Kidney (tissue), 14 donors: ENCODE data around the gene HBEGF. TPM values are rescaled to one million over a fixed set of nuclear protein-coding genes. Genes with fewer than 3 reads are reported as not detected.

Experiments used
- DNase-seq, 5 donors: peaks; one replicate each; pipeline ENCODE4 v3.0.0-alpha.2; 2013 to 2020
- FAIRE-seq: peaks from 2 replicates; lab custom pipeline; 2012; peaks lifted over from hg19 to GRCh38; lab: Jason Lieb, UNC
- H3K27ac ChIP-seq, 2 donors: one replicate each; pipeline ENCODE4 v1.7.0; 2013; ENCODE audit warnings: low read depth in 2 of 2, low read length in 2 of 2, inconsistent platforms in 1 of 2
- H3K27me3 ChIP-seq: one replicate; pipeline ENCODE4 v1.7.1; 2013; ENCODE audit warnings: low read length, inconsistent platforms; ENCODE audit not compliant: control insufficient read depth, insufficient read depth
- H3K36me3 ChIP-seq, 3 donors: one replicate each; pipeline versions ENCODE4 v1.7.0 to v1.7.1; 2013; ENCODE audit warnings: low read length in 3 of 3, control low read depth in 1 of 3, inconsistent platforms in 1 of 3; ENCODE audit not compliant: insufficient read depth in 3 of 3, control insufficient read depth in 2 of 3
- H3K4me1 ChIP-seq, 3 donors: one replicate each; pipeline versions ENCODE4 v1.7.0 to v1.7.1; 2013; ENCODE audit warnings: low read length in 3 of 3, inconsistent platforms in 1 of 3, low read depth in 1 of 3; ENCODE audit not compliant: control insufficient read depth in 2 of 3, insufficient read depth in 2 of 3
- H3K4me3 ChIP-seq, 3 donors: one replicate each; pipeline versions ENCODE4 v1.7.0 to v1.8.1; 2013; ENCODE audit warnings: low read length in 3 of 3, control low read depth in 1 of 3, inconsistent platforms in 1 of 3
- H3K9ac ChIP-seq, 3 donors: one replicate each; pipeline versions ENCODE4 v1.7.0 to v1.7.1; 2013; ENCODE audit warnings: low read length in 3 of 3, control low read depth in 1 of 3, inconsistent platforms in 1 of 3
- H3K9me3 ChIP-seq, 3 donors: one replicate each; pipeline versions ENCODE4 v1.7.0 to v1.7.1; 2013; ENCODE audit warnings: low read length in 3 of 3, control low read depth in 1 of 3, inconsistent platforms in 1 of 3; ENCODE audit not compliant: control insufficient read depth in 2 of 3, insufficient read depth in 1 of 3
- CTCF ChIP-seq: IDR thresholded peaks from 3 replicates; pipeline ENCODE4 v1.5.1; 2012; ENCODE audit warnings: mild to moderate bottlenecking, moderate library complexity, borderline replicate concordance; ENCODE audit not compliant: insufficient read depth; ENCODE audit errors: extremely low read depth
- intact Hi-C: fragments of 100-400 bp; cut with DNase I; formaldehyde crosslinking; loops from one replicate; pipeline ENCODE4 v1.11.1; 2022
- polyA plus RNA-seq: library from polyadenylated mRNA; stranded (reverse); fragments of 350-450 nt; fragmentation: Illumina TruSeq; extraction: RNeasy Lipid Tissue Mini Kit (QIAGEN cat#74804); gene quantifications from one replicate; pipeline ENCODE4 v1.2.3, GENCODE V29; 2014; ENCODE audit warnings: low read depth, low replicate concordance; ENCODE audit not compliant: insufficient read depth
- total RNA-seq: library from RNA; stranded (reverse); fragmentation: NEBNext Ultra II Directional; extraction: Animal tissue kit (Norgen Biotek cat#: 25700); gene quantifications from one replicate; pipeline ENCODE4 v1.2.1, GENCODE V29; 2021
- donor health status: control.
- donor health status: control.
- donor health status: control.
- donor health status: control.
- donor health status: control.
- donor health status: DM: yes; HTN: yes; CAD: no.
- donor health status: Normal renal cell carcinoma (clear cell type).

Gene HBEGF
- total and polyA plus RNA-seq, 2 donors from 2014 or later = 6.0 to 7.8 TPM

- FAIRE-seq = no peak
- H3K27me3 ChIP-seq = no peaks in the 10 kb centered on the region
- intact Hi-C loops = no loop called here
- no peaks in the 10 kb centered on the region for H3K9me3 ChIP-seq
- H3K4me1 ChIP-seq = peaks cover 0 to 7% (median 6%) of the 10 kb centered on the region in 3 donors
- peak within 1 kb of the TSS; percentile 68 to 74 for H3K27ac ChIP-seq
- no peak for TF ChIP-seq CTCF
- peak within 1 kb of the TSS; percentile 72 to 97 (median 96) for H3K9ac ChIP-seq
- H3K4me3 ChIP-seq = peak within 1 kb of the TSS; percentile 78 to 96 (median 81)
- DNase-seq = peak; percentile 95 to 99 (median 97)
- H3K36me3 ChIP-seq = no peaks in the 10 kb centered on the region
These were observed 43.4 kb downstream of the HBEGF start, which contains the start of gene PFDN1 for GRCh38 chr5:140302786-140303639. TSS of gene PFDN1 (minus strand) at chr5:140303101. CDS start at chr5:140303073, 28 bp downstream.

DNA sequence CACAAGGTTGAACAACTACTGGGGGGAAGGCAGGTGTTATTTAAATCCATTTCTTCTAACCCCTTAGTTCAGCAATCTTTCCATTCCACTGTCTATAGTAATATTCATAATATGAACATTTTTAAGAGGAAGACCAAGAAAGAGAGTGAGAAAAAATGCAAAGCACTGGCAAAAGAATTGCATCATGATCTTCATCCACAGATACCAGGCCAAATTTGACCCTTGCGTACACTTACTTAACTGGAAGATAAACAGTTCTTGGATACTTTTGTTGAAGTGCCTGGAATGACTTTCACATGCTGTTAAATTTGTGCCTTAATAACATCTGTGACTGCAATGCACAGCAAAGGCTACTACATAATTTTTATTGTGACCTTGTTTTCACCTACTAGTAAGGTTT, 45.3 kb downstream of the HBEGF start:
- H3K27ac ChIP-seq = no peak overlapping the region
- TF ChIP-seq CTCF = no peak
- H3K9ac ChIP-seq = no peak overlapping the region
- peaks cover 0 to 8% (median 6%) of the 10 kb centered on the region in 3 donors for H3K4me1 ChIP-seq
- H3K9me3 ChIP-seq = no peaks in the 10 kb centered on the region
- H3K4me3 ChIP-seq = no peak overlapping the region
- H3K36me3 ChIP-seq = no peaks in the 10 kb centered on the region
- FAIRE-seq = no peak
- no peak for DNase-seq
- intact Hi-C loops = no loop called here
- no peaks in the 10 kb centered on the region for H3K27me3 ChIP-seq

DNA sequence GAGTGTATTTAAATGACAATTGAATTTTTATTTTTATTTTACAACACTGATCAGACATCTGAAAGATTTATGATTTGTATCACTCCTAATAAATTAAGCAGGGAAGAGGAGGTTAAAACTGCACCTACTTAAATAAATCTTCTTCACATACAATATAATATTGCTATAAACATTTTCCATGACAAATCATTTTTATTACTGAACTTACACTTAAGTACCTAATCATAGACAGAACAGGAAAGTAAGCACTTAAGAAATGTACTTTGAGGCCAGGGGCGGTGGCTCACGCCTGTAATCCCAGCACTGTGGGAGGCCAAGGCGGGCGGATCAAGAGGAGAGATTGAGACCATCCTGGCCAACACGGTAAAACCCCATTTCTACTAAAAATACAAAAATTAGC, 47.3 kb downstream of the HBEGF start:
- H3K27ac ChIP-seq = peak overlapping the region in 1 of 2 donors; percentile 28

More for the DNA sequence above, 47.3 kb downstream of the HBEGF start:
- DNase-seq (no peak), FAIRE-seq (no peak)
- Histone ChIP-seq H3K9ac (no peak overlapping the region), H3K4me3 (no peak overlapping the region), H3K36me3 (no peaks in the 10 kb centered on the region), H3K27me3 (no peaks in the 10 kb centered on the region), H3K9me3 (no peaks in the 10 kb centered on the region), H3K4me1 (peaks cover 0 to 14% (median 6%) of the 10 kb centered on the region in 3 donors)
- TF ChIP-seq CTCF = no peak
- intact Hi-C loops = no loop called here
